HG02981 (cell line): ENCODE results near the gene NTRK2.

ENCODE experiments used
- ATAC-seq: cut with Tn5 transposase; IDR thresholded peaks from one replicate; pipeline ENCODE4 v1.9.1; 2021; ENCODE audit warnings: mild to moderate bottlenecking, moderate library complexity; ENCODE audit not compliant: unreplicated experiment

NTRK2 gene

GRCh38 chr9:84731696-84732095, 62.2 kb downstream of the NTRK2 start:
- ATAC-seq: no peak

GRCh38 chr9:84736081-84736480, 66.6 kb downstream of the NTRK2 start:
- no peak for ATAC-seq

GRCh38 chr9:84736536-84736935, 67.0 kb downstream of the NTRK2 start:
- ATAC-seq: no peak

- no peak for ATAC-seq
Measured at GRCh38 chr9:84738353-84738752, 68.8 kb downstream of the NTRK2 start.

- no peak for ATAC-seq
Measured at GRCh38 chr9:84742261-84742660, 72.7 kb downstream of the NTRK2 start.

GRCh38 chr9:84744195-84744594, 74.7 kb downstream of the NTRK2 start:
- ATAC-seq: peak; percentile 50

GRCh38 chr9:84744726-84745125, 75.2 kb downstream of the NTRK2 start:
- no peak for ATAC-seq

- peak; percentile 49 for ATAC-seq
Measured at GRCh38 chr9:84748112-84748511, 78.6 kb downstream of the NTRK2 start.

GRCh38 chr9:84750152-84750865, 80.8 kb downstream of the NTRK2 start:
- ATAC-seq: no peak

- ATAC-seq: no peak
Measured at GRCh38 chr9:84751921-84752320, 82.4 kb downstream of the NTRK2 start.

GRCh38 chr9:84754461-84754860, 84.9 kb downstream of the NTRK2 start:
- no peak for ATAC-seq

- no peak for ATAC-seq
Measured at GRCh38 chr9:84754881-84755280, 85.4 kb downstream of the NTRK2 start.

GRCh38 chr9:84755380-84755779, 85.9 kb downstream of the NTRK2 start:
- ATAC-seq: no peak

GRCh38 chr9:84756171-84756570, 86.6 kb downstream of the NTRK2 start:
- ATAC-seq: no peak

GRCh38 chr9:84756731-84757130, 87.2 kb downstream of the NTRK2 start:
- no peak for ATAC-seq

GRCh38 chr9:84758817-84759216, 89.3 kb downstream of the NTRK2 start:
- ATAC-seq: no peak

- ATAC-seq: peak; percentile 54
Measured at GRCh38 chr9:84759300-84759750, 89.8 kb downstream of the NTRK2 start.

- ATAC-seq: no peak
Measured at GRCh38 chr9:84759804-84760203, 90.3 kb downstream of the NTRK2 start.

GRCh38 chr9:84761137-84761808, 91.7 kb downstream of the NTRK2 start:
- ATAC-seq: peak; percentile 67

- no peak for ATAC-seq
Measured at GRCh38 chr9:84772511-84772910, 103.0 kb downstream of the NTRK2 start.

- ATAC-seq: no peak
Measured at GRCh38 chr9:84773022-84773421, 103.5 kb downstream of the NTRK2 start.

- ATAC-seq: no peak
Measured at GRCh38 chr9:84775056-84775643, 105.6 kb downstream of the NTRK2 start.
